HepG2 (cell line): ENCODE measurements around the gene PIF1. TPM values are rescaled to one million over a fixed set of nuclear protein-coding genes. Genes with fewer than 3 reads are reported as not detected.

ENCODE experiments used
- ATAC-seq: fragments of 200-7000 bp; cut with Tn5 transposase; 3 replicates; pipeline ENCODE4 v1.9.1; 2020; ENCODE audit warnings: mild to moderate bottlenecking, moderate library complexity
- BruUV-seq: library from RNA; stranded (reverse); fragments of 400-500 nt; replicated peaks from 2 replicates; lab custom pipeline; 2021; lab: Mats Ljungman, UMichigan
- CTCF ChIA-PET: fragments of 300-600 bp; formaldehyde crosslinking; extraction: SDS; loops from one replicate; lab custom pipeline; 2021; ENCODE audit warnings: low total read pairs, inconsistent platforms, low intra/inter-chr PET ratio; lab: Yijun Ruan, JAX
- POLR2A ChIA-PET: fragments of 350-600 bp; sonication (Branson Sonifier 250); formaldehyde crosslinking; loops from one replicate; lab custom pipeline; 2020; ENCODE audit warnings: antibody characterized with exemption, inconsistent platforms; lab: Yijun Ruan, JAX
- DNase-seq: peaks from one replicate; pipeline ENCODE4 v3.0.0-alpha.2; 2015; ENCODE audit warnings: low spot score
- FAIRE-seq: peaks from 3 replicates; lab custom pipeline; 2011; peaks lifted over from hg19 to GRCh38; lab: Jason Lieb, UNC
- H2AFZ ChIP-seq: one replicate; pipeline ENCODE4 v1.6.1; 2011; ENCODE audit warnings: low read length, inconsistent platforms
- H3K27ac ChIP-seq: fragments of 300-600 bp; 3 replicates; pipeline ENCODE4 v1.8.0; 2011; ENCODE audit warnings: mixed run types, mild to moderate bottlenecking, mixed read lengths, low read length, inconsistent platforms; ENCODE audit not compliant: insufficient read depth; ENCODE audit errors: extremely low read length
- H3K27me3 ChIP-seq, 2 experiments: fragments of 200-600 bp in 1 of 2; 2 replicates in 1 of 2; 3 replicates in 1 of 2; pipeline versions ENCODE4 v1.6.0 to v1.8.0; 2011; ENCODE audit warnings: low read length in 2 of 2, mild to moderate bottlenecking in 2 of 2, moderate library complexity in 2 of 2, inconsistent platforms in 1 of 2; ENCODE audit not compliant: insufficient read depth in 2 of 2, control insufficient read depth in 1 of 2
- H3K36me3 ChIP-seq, 2 experiments: fragments of 200-600 bp in 1 of 2; replicated peaks in 1 of 2; 2 replicates in 1 of 2; 3 replicates in 1 of 2; pipeline versions ENCODE4 v1.5.1 to v1.8.0; 2011; ENCODE audit warnings: low read length in 2 of 2, inconsistent platforms in 1 of 2; ENCODE audit not compliant: insufficient read depth in 2 of 2, control insufficient read depth in 1 of 2
- H3K4me1 ChIP-seq: 2 replicates; pipeline ENCODE4 v1.5.1; 2012; ENCODE audit warnings: low read length, inconsistent platforms; ENCODE audit not compliant: insufficient read depth
- H3K4me2 ChIP-seq: 2 replicates; pipeline ENCODE4 v1.6.0; 2011; ENCODE audit warnings: low read depth, low read length, inconsistent platforms
- H3K4me3 ChIP-seq, 3 experiments: fragments of 200-600 bp in 1 of 3; sonication (generic), shearing (Covaris generic) in 1 of 3; replicated peaks in 1 of 3; 2 replicates each; pipeline ENCODE4 v1.5.1; 2011 to 2016; ENCODE audit warnings: low read length in 3 of 3, inconsistent platforms in 2 of 3, low read depth in 2 of 3, mild to moderate bottlenecking in 2 of 3, control low read depth in 1 of 3, mixed read lengths in 1 of 3; ENCODE audit not compliant: insufficient read depth in 1 of 3
- H3K79me2 ChIP-seq: one replicate; pipeline ENCODE4 v1.6.1; 2011; ENCODE audit warnings: low read length, inconsistent platforms; ENCODE audit not compliant: insufficient read depth
- H3K9ac ChIP-seq: 2 replicates; pipeline ENCODE4 v1.6.0; 2011; ENCODE audit warnings: mild to moderate bottlenecking, low read depth, low read length, inconsistent platforms; ENCODE audit not compliant: insufficient read depth
- H3K9me3 ChIP-seq: 2 replicates; pipeline ENCODE4 v1.5.1; 2012; ENCODE audit warnings: mild to moderate bottlenecking, low read length
- H4K20me1 ChIP-seq: 2 replicates; pipeline ENCODE4 v1.6.0; 2011; ENCODE audit warnings: inconsistent platforms, mild to moderate bottlenecking, low read length, moderate library complexity; ENCODE audit not compliant: insufficient read depth
- CENPT ChIP-seq: sonication (generic); formaldehyde crosslinking; IDR thresholded peaks from 2 replicates; pipeline ENCODE4 v1.8.0; 2022; ENCODE audit warnings: low read depth, mild to moderate bottlenecking, moderate library complexity, missing genetic modification reagents
- GABPA ChIP-seq, 2 experiments: IDR thresholded peaks; 2 replicates each; pipeline ENCODE4 v1.6.1; 2011 to 2016; ENCODE audit warnings: low read depth in 2 of 2, low read length in 1 of 2, missing biosample characterization in 1 of 2, missing genetic modification characterization in 1 of 2
- SIN3B ChIP-seq: fragments of 150-350 bp; IDR thresholded peaks from 2 replicates; pipeline ENCODE4 v1.6.1; 2014; ENCODE audit warnings: low read length
- ZKSCAN8 ChIP-seq: IDR thresholded peaks from 2 replicates; pipeline ENCODE4 v1.6.1; 2016; ENCODE audit warnings: borderline replicate concordance, missing genetic modification reagents, missing compliant biosample characterization
- ZNF124 ChIP-seq: sonication (generic); formaldehyde crosslinking; IDR thresholded peaks from 2 replicates; pipeline ENCODE4 v1.4.0; 2020; ENCODE audit warnings: missing genetic modification reagents
- WGBS: methylation state at CpG from one replicate; pipeline ENCODE4 v1.1.6; 2017; ENCODE audit warnings: low lambda C conversion rate; 5-methylcytosine and 5-hydroxymethylcytosine counted together
- in situ Hi-C: cut with HindIII; loops from 2 replicates; pipeline ENCODE4 v1.10.0; 2017; ENCODE audit warnings: low pct_unique_long_range_greater_than_20kb; ENCODE audit not compliant: extremely low pct_ligation_motif_present
- intact Hi-C: fragments of 100-400 bp; cut with micrococcal nuclease; formaldehyde crosslinking; loops from one replicate; pipeline ENCODE4 v1.10.0; 2022; ENCODE audit not compliant: unreplicated experiment
- polyA plus RNA-seq, 8 experiments: library from polyadenylated mRNA; depleted of rRNA in 3 of 8; stranded (reverse) in 7 of 8; unstranded in 1 of 8; fragments of >200 nt; fragmentation: Illumina TruSeq in 4 of 8; extraction: Trizol in 4 of 8; gene quantifications; 2 replicates each; pipeline versions ENCODE4 v1.2.1 to v1.2.3, GENCODE V29; 2011 to 2016; ENCODE audit warnings: low read depth in 4 of 8, missing spikeins in 1 of 8, mixed read lengths in 1 of 8; ENCODE audit not compliant: insufficient read depth in 1 of 8
- total RNA-seq, 5 experiments: library from RNA; depleted of rRNA; stranded (reverse); fragments of >200 nt; fragmentation: Illumina TruSeq; extraction: Trizol; gene quantifications; 2 replicates each; pipeline ENCODE4 v1.2.3, GENCODE V29; 2016; ENCODE audit warnings: low read depth in 1 of 5
- TF ChIP-seq, protein P1 (sequence below): sonication (generic); formaldehyde crosslinking; IDR thresholded peaks from 2 replicates; pipeline ENCODE4 v1.5.0; 2020; ENCODE audit warnings: missing genetic modification reagents, mild to moderate bottlenecking, borderline replicate concordance
- TF ChIP-seq, protein P2 (sequence below): sonication (generic); formaldehyde crosslinking; IDR thresholded peaks from 2 replicates; pipeline ENCODE4 v1.4.0; 2020; ENCODE audit warnings: missing genetic modification reagents

Gene PIF1
- total and polyA plus RNA-seq, 2 of the 13 experiments (the other 11 are each of a cell fraction or from before 2014, with no cell fraction given), result 18.5 to 19.7 TPM

DNA sequence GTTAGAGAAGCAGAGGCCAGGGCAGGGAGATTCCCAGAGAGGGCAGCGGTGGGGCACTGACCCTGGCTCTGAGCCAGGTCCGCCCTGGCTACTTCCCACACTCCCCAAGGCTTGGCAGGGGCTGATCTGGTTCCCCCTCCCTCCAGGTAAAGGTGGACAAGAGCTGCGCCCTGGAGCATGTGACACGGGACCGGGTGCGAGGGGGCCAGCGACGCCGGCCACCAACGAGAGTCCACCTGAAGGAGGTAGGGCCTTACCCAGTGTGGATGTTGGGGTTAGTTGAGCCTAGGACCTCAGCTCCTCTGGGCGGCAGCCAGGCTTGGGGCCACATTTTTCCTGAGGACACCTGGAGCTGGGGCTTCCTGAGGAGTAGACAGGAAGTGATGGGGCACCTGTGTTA is 35.9 kb upstream of the PIF1 start:
- intact Hi-C loops, result no loop called here
- TF ChIP-seq ZKSCAN8 (CRISPR knock-in tag) (no peak), GABPA (IDR thresholded peaks at IDR 0.05; ENCODE audit: low read depth, low read length) (no peak), GABPA (CRISPR knock-in tag; IDR thresholded peaks at IDR 0.05; ENCODE audit: low read depth) (peak; percentile 36; the same call in 1 of the 2 replicates), ZNF124 (CRISPR knock-in tag) (no peak)
- TF ChIP-seq, protein P1, sequence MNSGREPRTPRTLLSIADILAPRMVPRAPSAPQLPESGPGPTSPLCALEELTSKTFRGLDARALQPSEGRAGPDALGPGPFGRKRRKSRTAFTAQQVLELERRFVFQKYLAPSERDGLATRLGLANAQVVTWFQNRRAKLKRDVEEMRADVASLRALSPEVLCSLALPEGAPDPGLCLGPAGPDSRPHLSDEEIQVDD (CRISPR knock-in tag), result no peak
- CTCF ChIA-PET, result no interaction called here
- Histone ChIP-seq H3K9me3 (no peaks in the 10 kb centered on the region), H3K27ac (no peak overlapping the region), H3K27me3 (no peaks in the 10 kb centered on the region), H3K9ac (no peak overlapping the region), H2AFZ (no peak overlapping the region), H4K20me1 (no peaks in the 10 kb centered on the region), H3K4me1 (peaks cover 13% of the 10 kb centered on the region), H3K36me3 (peaks cover 15 to 22% of the 10 kb centered on the region in 2 experiments; a peak in 4 of 5 replicates), H3K4me3 (no peak overlapping the region), H3K4me2 (no peak overlapping the region), H3K79me2 (no peaks in the 10 kb centered on the region)
- BruUV-seq, result no TSS peak
- ATAC-seq (no peak), FAIRE-seq (no peak), DNase-seq (no peak)
- 96% methylated on average over 4 of the region's 11 CpGs for WGBS
- POLR2A ChIA-PET, result no interaction called here
- in situ Hi-C loops, result no loop called here

DNA sequence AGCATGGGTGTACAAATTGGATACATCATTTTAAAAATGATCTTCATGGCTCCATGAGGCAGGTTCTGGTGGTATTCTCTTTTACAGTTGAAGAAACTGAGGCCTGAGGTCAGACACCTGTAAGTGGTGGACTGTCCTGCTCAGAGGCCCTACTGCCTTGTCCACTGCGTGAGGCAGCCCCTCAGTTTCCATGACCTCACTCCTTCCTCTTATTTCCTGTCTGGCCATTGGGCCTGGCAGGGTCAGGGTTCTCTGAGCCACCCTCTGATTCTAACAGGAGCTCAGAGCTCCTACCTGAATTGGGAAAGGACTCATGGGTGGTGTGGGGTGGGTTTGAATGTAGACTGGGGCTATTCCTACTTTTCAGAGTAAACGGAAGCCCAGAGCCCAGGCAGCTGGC is 33.8 kb upstream of the PIF1 start:
- CTCF ChIA-PET, result no interaction called here
- no peak for DNase-seq
- BruUV-seq, result no TSS peak
- Histone ChIP-seq H3K27ac (no peak overlapping the region), H2AFZ (no peak overlapping the region), H4K20me1 (no peaks in the 10 kb centered on the region), H3K27me3 (no peaks in the 10 kb centered on the region), H3K9ac (no peak overlapping the region), H3K4me2 (no peak overlapping the region), H3K4me3 (no peak overlapping the region), H3K36me3 (peaks cover 13 to 28% of the 10 kb centered on the region in 2 experiments; a peak in 4 of 5 replicates), H3K9me3 (no peaks in the 10 kb centered on the region), H3K4me1 (peaks cover 17% of the 10 kb centered on the region), H3K79me2 (no peaks in the 10 kb centered on the region)
- intact Hi-C loops, result no loop called here
- FAIRE-seq, result no peak
- WGBS, result 100% methylated on average over 2 of the region's 2 CpGs
- in situ Hi-C loops, result no loop called here
- POLR2A ChIA-PET, result no interaction called here
- ATAC-seq, result no peak
- TF ChIP-seq, protein P2, sequence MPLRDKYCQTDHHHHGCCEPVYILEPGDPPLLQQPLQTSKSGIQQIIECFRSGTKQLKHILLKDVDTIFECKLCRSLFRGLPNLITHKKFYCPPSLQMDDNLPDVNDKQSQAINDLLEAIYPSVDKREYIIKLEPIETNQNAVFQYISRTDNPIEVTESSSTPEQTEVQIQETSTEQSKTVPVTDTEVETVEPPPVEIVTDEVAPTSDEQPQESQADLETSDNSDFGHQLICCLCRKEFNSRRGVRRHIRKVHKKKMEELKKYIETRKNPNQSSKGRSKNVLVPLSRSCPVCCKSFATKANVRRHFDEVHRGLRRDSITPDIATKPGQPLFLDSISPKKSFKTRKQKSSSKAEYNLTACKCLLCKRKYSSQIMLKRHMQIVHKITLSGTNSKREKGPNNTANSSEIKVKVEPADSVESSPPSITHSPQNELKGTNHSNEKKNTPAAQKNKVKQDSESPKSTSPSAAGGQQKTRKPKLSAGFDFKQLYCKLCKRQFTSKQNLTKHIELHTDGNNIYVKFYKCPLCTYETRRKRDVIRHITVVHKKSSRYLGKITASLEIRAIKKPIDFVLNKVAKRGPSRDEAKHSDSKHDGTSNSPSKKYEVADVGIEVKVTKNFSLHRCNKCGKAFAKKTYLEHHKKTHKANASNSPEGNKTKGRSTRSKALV (CRISPR knock-in tag), result no peak
- no peak for TF ChIP-seq SIN3B
- TF ChIP-seq CENPT, result no peak
